Tibial nerve (tissue), 4 donors: ENCODE results near the gene LAYN.

Experiments used
- EP300 ChIP-seq, 2 donors: sonication (generic); formaldehyde crosslinking; IDR thresholded peaks; one replicate each; pipeline ENCODE4 v1.6.1; 2017; ENCODE audit warnings: antibody characterized with exemption in 2 of 2, mild to moderate bottlenecking in 1 of 2
- POLR2A ChIP-seq, 2 donors: fragments of 450-650 bp; IDR thresholded peaks; one replicate each; pipeline ENCODE4 v1.6.1; 2017; ENCODE audit warnings: antibody characterized with exemption in 2 of 2, mild to moderate bottlenecking in 2 of 2, moderate library complexity in 2 of 2
- TF ChIP-seq, protein P1 (sequence below), 5 experiments: fragments of 200-600 bp in 3 of 5; fragments of 450-650 bp in 2 of 5; sonication (generic) in 3 of 5; IDR thresholded peaks; one replicate each; pipeline ENCODE4 v1.5.1; 2016 to 2019; ENCODE audit warnings: antibody characterized with exemption in 5 of 5, mild to moderate bottlenecking in 3 of 5, moderate library complexity in 2 of 5

GRCh38 chr11:111500481-111500880 is 40.0 kb upstream of the LAYN start:
- TF ChIP-seq, protein P1, sequence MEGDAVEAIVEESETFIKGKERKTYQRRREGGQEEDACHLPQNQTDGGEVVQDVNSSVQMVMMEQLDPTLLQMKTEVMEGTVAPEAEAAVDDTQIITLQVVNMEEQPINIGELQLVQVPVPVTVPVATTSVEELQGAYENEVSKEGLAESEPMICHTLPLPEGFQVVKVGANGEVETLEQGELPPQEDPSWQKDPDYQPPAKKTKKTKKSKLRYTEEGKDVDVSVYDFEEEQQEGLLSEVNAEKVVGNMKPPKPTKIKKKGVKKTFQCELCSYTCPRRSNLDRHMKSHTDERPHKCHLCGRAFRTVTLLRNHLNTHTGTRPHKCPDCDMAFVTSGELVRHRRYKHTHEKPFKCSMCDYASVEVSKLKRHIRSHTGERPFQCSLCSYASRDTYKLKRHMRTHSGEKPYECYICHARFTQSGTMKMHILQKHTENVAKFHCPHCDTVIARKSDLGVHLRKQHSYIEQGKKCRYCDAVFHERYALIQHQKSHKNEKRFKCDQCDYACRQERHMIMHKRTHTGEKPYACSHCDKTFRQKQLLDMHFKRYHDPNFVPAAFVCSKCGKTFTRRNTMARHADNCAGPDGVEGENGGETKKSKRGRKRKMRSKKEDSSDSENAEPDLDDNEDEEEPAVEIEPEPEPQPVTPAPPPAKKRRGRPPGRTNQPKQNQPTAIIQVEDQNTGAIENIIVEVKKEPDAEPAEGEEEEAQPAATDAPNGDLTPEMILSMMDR (IDR thresholded peaks at IDR 0.05) = no peak
- TF ChIP-seq POLR2A (IDR thresholded peaks at IDR 0.05) (no peak), EP300 (IDR thresholded peaks at IDR 0.05) (no peak)
